ENCODE measurements around the gene ABHD8. TPM values are rescaled to one million over a fixed set of nuclear protein-coding genes. Genes with fewer than 3 reads are reported as not detected.

ABHD8 gene, protein sequence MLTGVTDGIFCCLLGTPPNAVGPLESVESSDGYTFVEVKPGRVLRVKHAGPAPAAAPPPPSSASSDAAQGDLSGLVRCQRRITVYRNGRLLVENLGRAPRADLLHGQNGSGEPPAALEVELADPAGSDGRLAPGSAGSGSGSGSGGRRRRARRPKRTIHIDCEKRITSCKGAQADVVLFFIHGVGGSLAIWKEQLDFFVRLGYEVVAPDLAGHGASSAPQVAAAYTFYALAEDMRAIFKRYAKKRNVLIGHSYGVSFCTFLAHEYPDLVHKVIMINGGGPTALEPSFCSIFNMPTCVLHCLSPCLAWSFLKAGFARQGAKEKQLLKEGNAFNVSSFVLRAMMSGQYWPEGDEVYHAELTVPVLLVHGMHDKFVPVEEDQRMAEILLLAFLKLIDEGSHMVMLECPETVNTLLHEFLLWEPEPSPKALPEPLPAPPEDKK
- polyA plus RNA-seq (ENCODE audit: insufficient read length): 7.2 TPM
- long read RNA-seq, donor 1, transcript ABHD8-201 (5 exons, 2,090 nt): major isoform, 6 of 433 reads
- long read RNA-seq, donor 1, partial matches to known transcripts: 427 of 433 reads
- long read RNA-seq, donor 1, other reads (novel, unspliced or antisense): 0 of 433 reads
- long read RNA-seq, donor 2, transcript ABHD8-201 (5 exons, 2,090 nt): major isoform, 6 of 182 reads
- long read RNA-seq, donor 2, partial matches to known transcripts: 176 of 182 reads
- long read RNA-seq, donor 2, other reads (novel, unspliced or antisense): 0 of 182 reads
- long read RNA-seq, donor 3, transcript ABHD8-201 (5 exons, 2,090 nt): major isoform, 9 of 57 reads
- long read RNA-seq, donor 3, partial matches to known transcripts: 48 of 57 reads
- long read RNA-seq, donor 3, other reads (novel, unspliced or antisense): 0 of 57 reads
- long read RNA-seq, donor 4: 0 reads
- long read RNA-seq, donor 5, transcript ABHD8-201 (5 exons, 2,090 nt): major isoform, 6 of 162 reads
- long read RNA-seq, donor 5, partial matches to known transcripts: 151 of 162 reads
- long read RNA-seq, donor 5, other reads (novel, unspliced or antisense): 5 of 162 reads
- long read RNA-seq, donor 6, transcript ABHD8-201 (5 exons, 2,090 nt): major isoform, 9 of 184 reads
- long read RNA-seq, donor 6, partial matches to known transcripts: 175 of 184 reads
- long read RNA-seq, donor 6, other reads (novel, unspliced or antisense): 0 of 184 reads
- long read RNA-seq, donor 7, transcript ABHD8-201 (5 exons, 2,090 nt): major isoform, 12 of 284 reads
- long read RNA-seq, donor 7, partial matches to known transcripts: 272 of 284 reads
- long read RNA-seq, donor 7, other reads (novel, unspliced or antisense): 0 of 284 reads
- long read RNA-seq, donor 8, partial matches to known transcripts: 12 of 16 reads
- long read RNA-seq, donor 8, other reads (novel, unspliced or antisense): 0 of 16 reads

DNA sequence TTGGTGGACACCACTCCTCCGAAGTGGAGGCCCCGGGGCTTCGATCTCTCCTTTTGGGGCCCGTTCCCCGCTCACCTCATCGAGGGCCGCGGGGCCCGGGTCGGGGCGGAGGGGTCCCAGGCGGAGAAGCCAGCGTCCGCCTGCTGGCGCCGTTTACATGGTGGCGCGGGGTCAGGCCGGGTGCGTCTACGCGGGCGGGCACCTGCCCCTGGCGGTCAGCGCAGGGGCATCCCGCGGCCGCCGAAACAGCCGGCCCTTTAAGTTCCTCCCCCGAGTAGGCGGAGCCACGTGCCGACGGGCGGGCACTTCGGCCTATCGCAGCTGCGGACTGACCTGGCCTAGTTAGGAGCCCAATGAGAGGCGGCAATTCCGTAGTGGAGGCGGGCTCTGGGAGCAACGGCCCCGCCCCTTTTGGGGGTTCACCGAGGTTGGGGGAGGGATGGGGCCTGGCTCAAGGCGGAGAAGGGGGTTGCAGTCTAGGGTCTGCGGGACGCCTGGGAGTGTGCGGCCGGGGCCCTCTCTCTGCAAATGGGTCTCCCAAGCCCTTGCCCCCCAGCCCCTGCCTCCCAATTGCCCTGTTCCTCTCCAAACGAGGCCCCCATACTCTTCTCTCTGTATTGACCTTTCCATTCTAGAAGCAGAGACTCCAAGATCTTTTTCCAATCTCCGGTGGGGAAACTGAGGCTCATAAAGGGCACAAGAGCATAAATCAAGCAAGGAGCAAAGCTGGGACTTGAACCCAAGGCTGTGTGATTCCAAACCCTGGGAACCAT, at the start of gene ABHD8:
ABHD8 (minus strand) TSS at position 259 of the 773 bp plus-strand sequence. CDS start 1,809 bp downstream, outside the sequence.
- peak; percentile 94 for DNase-seq

DNA sequence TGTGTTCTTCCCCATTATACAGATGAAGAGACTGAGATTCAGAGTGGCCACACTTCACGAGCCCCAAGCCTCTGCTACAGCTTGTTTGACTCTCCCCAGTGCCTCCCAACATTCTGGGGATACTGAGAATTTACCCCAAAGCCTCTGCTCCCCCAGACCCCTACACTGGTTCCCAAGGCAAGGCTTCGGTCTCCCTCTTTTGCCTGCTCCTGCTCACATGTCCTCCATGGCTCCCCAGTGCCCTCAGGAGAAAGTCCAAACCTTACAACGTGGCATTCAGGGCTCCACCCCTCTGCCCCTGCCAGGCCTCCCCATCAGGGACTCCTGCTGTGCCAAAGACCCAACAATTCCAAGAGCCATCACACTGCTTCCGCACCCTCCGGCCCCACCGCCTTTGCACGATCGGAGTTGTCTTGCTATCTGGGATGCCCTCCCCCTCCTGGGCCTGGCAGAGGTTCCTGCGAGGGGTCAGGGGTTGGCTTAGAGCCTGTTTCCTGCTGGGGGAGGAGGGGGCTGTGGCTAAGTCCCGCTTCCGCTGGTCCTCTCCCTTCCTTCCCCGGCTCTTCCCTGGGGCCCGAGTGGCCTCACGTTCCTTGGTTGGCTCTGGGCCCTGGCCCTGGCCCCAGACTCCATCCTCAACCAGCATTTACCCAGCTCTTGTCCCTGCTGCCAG, 49.5 kb upstream of the ABHD8 start:
- no peak for DNase-seq

DNA sequence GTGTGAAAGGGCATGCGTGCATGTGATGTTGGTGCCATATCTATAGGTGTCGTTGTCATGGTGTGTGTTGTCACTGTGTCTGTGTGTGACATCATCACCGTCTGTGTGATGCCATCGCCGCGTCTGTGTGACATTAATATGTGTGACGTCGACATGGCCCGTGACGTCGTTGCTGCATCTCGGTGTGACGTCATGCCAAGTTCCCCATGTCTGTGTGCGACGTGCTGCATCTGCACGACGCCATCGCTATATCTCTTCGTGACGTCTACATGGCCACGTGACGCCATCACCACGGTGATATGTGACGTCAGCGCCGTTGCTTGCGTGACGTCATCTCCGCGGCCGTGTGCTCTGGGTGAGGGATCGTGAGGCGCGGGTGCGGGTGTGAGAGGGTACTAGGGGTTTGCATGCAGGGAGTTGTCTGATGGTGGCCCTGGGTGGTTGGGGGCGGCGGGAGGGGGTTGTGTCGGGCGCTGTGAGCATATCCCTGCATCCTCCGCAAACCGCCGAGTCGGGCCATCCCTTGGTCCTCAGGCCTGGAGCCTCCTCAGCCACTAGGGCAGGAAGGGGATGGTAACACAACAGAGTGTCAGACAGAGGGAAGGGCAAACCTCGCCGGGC, 48.7 kb upstream of the ABHD8 start:
- no peak for DNase-seq

- no peak for DNase-seq
Observed at GRCh38 chr19:17348700-17349099, 45.5 kb upstream of the ABHD8 start.

DNA sequence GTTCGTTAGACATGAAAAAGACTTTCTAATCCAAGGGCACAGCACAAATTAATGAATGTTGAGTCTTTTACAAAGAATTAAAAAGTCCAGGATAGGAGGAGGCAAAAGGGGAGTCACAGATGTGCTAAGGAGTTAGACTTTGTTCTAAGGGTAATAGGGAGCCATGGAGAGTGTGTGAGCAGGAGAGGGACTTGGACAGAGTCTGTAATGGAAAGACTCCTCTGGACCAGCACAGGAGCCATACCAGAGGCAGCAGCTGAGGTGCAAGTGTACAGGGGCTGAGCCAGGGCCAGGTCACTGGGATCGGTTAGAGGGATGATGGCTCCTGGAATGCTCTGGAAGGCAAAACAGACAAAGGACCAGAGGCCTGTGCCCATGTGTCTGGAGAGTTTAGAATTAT, 44.7 kb upstream of the ABHD8 start:
- no peak for DNase-seq

GRCh38 chr19:17347361-17347760, 44.1 kb upstream of the ABHD8 start:
- no peak for DNase-seq

DNA sequence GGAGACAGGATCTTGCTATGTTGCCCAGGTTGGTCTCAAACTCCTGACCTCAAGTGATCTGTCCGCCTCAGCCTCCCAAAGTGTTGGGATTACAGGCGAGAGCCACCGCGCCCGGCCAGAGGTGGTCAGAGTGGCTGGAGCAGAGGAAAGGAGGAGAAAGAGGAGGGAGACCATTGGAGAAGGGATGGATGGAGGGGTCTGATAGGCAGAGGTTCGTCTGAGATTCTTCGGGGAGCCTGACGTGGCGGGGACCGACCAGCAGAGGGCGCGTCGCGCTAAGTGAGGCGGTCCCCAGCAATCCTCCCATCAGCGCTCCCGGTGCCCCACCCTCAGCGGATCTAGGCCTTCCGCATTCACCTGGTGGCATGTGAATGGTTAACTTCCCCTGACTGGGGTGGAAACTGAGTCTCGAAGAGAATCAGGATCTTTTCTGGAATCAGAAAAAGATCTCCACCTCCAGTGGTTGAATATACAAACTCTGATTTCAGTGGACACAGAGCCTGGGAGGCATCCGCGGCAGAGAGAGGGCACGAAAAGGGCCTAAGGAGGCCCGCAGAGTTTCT, 43.0 kb upstream of the ABHD8 start:
- no peak for DNase-seq

GRCh38 chr19:17341845-17342244, 38.6 kb upstream of the ABHD8 start:
- DNase-seq: no peak

- DNase-seq: no peak
Observed at GRCh38 chr19:17341386-17341785, 38.2 kb upstream of the ABHD8 start.

DNA sequence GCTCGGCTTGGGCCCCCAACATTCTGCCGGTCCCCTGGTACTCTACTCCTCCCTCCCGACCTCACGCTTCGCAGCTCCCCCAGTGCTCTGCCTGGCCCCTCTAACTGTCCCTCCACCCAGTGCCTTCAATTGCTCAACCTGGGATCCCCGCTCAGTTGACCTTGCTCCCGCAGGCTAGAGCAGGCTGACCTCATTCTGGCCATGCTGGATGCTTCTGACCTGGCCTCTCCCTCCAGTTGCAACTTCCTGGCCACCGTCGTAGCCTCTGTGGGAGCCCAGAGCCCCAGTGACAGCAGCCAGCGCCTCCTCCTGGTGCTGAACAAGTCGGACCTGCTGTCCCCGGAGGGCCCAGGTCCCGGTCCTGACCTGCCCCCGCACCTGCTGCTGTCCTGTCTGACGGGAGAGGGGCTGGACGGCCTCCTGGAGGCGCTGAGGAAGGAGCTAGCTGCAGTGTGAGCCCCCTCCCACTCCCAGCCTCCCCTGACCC, 37.7 kb upstream of the ABHD8 start:
- no peak for DNase-seq

DNA sequence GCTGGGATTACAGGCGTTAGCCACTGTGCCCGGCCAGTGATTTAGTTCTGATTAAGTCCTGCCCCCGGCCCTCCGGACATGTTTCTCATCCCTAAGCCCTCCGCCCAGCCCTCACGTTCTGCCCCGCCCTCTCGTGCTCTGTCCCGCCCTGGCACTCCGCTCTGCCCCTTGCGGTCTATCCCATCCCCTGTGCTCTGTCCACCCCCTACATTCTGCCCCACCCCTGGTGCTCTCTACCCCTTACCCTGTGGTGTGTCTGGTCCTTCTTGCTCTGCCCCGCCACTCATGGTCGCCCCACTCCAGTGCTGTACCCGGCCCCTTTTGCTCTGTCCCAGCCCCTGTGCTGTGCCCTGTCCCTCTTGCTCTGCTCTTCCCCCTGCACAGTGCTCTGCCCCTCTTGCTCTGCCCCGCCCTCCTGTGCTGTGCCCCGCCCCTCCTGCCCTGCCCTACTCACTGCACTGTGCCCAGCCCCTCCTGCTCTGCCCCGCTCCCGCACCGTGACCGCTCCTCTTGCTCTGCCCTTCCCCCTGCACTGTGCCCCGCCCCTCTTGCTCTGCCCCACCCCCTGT, 37.2 kb upstream of the ABHD8 start:
- DNase-seq: no peak

GRCh38 chr19:17339088-17339741, 36.0 kb upstream of the ABHD8 start:
- DNase-seq: no peak

GRCh38 chr19:17338433-17339078, 35.3 kb upstream of the ABHD8 start:
- DNase-seq: no peak

DNA sequence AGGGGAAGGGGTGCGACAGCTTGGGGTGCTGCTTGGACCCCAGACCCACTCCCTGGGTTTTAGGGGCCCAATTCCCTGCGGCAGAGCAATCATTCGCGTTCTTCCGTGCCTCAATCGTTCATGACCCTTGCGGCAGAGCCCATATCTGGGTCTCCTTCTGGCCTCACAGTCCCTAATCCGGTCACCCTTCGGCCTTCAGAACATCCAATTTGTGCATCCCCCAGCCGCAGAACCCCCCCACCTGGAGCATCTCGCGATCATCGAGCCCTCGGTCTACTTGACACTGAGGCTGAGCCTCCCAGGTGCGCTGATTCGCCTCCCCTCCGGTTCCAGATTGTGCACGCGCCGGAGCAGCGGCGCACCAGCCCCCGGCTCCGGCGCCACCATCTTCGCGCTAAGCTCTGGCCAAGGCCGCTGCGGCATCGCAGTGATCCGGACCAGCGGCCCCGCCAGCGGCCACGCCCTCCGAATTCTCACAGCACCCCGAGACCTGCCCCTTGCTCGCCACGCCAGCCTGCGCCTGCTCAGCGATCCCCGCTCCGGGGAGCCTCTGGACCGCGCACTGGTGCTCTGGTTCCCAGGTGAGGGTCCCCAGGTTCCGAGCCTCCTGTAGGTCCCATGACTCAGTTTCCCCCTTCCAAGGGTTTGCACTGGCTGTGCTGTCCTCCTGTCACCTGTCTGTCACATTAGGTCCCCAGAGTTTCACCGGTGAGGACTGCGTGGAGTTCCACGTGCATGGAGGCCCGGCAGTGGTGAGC, 34.6 kb upstream of the ABHD8 start:
- DNase-seq: no peak

GRCh38 chr19:17336872-17337674, 33.8 kb upstream of the ABHD8 start, which contains the start of gene GTPBP3:
TSS of gene GTPBP3 (plus strand) at chr19:17337553. CDS start at chr19:17337612, 59 bp downstream.
- peak; percentile 98 for DNase-seq

DNA sequence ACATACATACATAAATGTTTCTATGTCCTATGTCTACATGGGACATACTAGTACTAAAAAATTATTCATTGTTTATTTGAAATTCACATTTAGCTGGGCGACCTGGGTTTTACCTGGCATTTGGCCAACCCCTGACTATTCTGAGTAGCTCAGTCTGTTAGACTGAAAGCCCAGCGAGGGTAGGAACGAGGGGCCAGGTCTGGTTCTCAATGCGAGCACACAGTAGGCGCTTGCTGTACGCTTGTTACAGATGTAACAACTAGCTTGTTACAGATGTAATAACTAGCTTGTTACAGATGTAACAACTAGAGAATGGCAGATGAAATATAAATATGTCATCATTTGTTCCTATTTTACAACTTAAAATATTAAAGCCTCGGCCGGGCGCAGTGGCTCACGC, 32.4 kb upstream of the ABHD8 start:
- DNase-seq: no peak

All from left kidney (tissue), 8 donors.